Measurements from ENCODE around the gene NOTCH1. TPM values are rescaled to one million over a fixed set of nuclear protein-coding genes. Genes with fewer than 3 reads are reported as not detected.

The NOTCH1 gene
- total and polyA plus RNA-seq, 2 of the 13 experiments (the other 11 are each of a cell fraction or from before 2014, with no cell fraction given), result 0.09 to 0.35 TPM

GRCh38 chr9:136483589-136484152, 62.2 kb downstream of the NOTCH1 start (continued):
- no peak for TF ChIP-seq HMG20B (CRISPR knock-in tag; conservative IDR thresholded peaks at IDR 0.05)
- no peak for TF ChIP-seq GPBP1L1 (CRISPR knock-in tag; IDR thresholded peaks at IDR 0.05)
- TF ChIP-seq HNRNPLL (IDR thresholded peaks at IDR 0.05; ENCODE audit: low read depth, low read length, poor library complexity, severe bottlenecking), result no peak
- no peak for TF ChIP-seq ATM (IDR thresholded peaks at IDR 0.05; ENCODE audit: borderline replicate concordance)
- no peak for TF ChIP-seq FOXO1 (CRISPR knock-in tag; IDR thresholded peaks at IDR 0.05)
- TF ChIP-seq PAXIP1 (CRISPR knock-in tag; conservative IDR thresholded peaks at IDR 0.05), result no peak
- TF ChIP-seq ZSCAN12 (CRISPR knock-in tag; IDR thresholded peaks at IDR 0.05), result no peak
- no peak for TF ChIP-seq CSRNP2 (CRISPR knock-in tag; conservative IDR thresholded peaks at IDR 0.05; ENCODE audit: low read depth)
- TF ChIP-seq ZNF674 (CRISPR knock-in tag; IDR thresholded peaks at IDR 0.05; ENCODE audit: low read depth), result no peak
- no peak for TF ChIP-seq ZNF839 (CRISPR knock-in tag; IDR thresholded peaks at IDR 0.05; ENCODE audit: borderline replicate concordance)
- TF ChIP-seq ZNF775 (CRISPR knock-in tag; IDR thresholded peaks at IDR 0.05; ENCODE audit: borderline replicate concordance), result no peak
- no peak for TF ChIP-seq SRSF1 (optimal IDR thresholded peaks at IDR 0.05; ENCODE audit: low read depth, low read length)
- no peak for TF ChIP-seq THAP7 (CRISPR knock-in tag; IDR thresholded peaks at IDR 0.05)
- no peak for TF ChIP-seq HHEX (CRISPR knock-in tag; IDR thresholded peaks at IDR 0.05)
- TF ChIP-seq KLF11 (CRISPR knock-in tag; IDR thresholded peaks at IDR 0.05), result peak; percentile 48; the same call in 1 of the 2 replicates
- TF ChIP-seq JUND (CRISPR knock-in tag; IDR thresholded peaks at IDR 0.05), result no peak
- no peak for TF ChIP-seq AKNA (CRISPR knock-in tag; IDR thresholded peaks at IDR 0.05; ENCODE audit: borderline replicate concordance)
- no peak; the same call in 1 of the 2 replicates for TF ChIP-seq ZNF547 (CRISPR knock-in tag; IDR thresholded peaks at IDR 0.05)
